Subcutaneous abdominal adipose tissue (tissue), 5 donors: Measurements from ENCODE around the gene DHX32.

Experiments
- H3K27ac ChIP-seq: one replicate; pipeline ENCODE4 v1.7.0; 2013; ENCODE audit warnings: low read depth, mild to moderate bottlenecking, inconsistent platforms, low read length, moderate library complexity
- H3K27me3 ChIP-seq, 5 donors: one replicate each; pipeline ENCODE4 v1.7.0; 2013; ENCODE audit warnings: low read length in 5 of 5, inconsistent platforms in 1 of 5; ENCODE audit not compliant: control insufficient read depth in 5 of 5, insufficient read depth in 4 of 5
- H3K36me3 ChIP-seq, 5 donors: one replicate each; pipeline ENCODE4 v1.7.0; 2013; ENCODE audit warnings: low read length in 5 of 5; ENCODE audit not compliant: control insufficient read depth in 5 of 5, insufficient read depth in 5 of 5
- H3K4me1 ChIP-seq, 5 donors: one replicate each; pipeline ENCODE4 v1.7.0; 2013; ENCODE audit warnings: low read length in 5 of 5, mild to moderate bottlenecking in 3 of 5, moderate library complexity in 1 of 5; ENCODE audit not compliant: control insufficient read depth in 5 of 5, insufficient read depth in 5 of 5
- H3K4me3 ChIP-seq, 5 donors: one replicate each; pipeline ENCODE4 v1.7.0; 2013; ENCODE audit warnings: low read length in 5 of 5, low read depth in 1 of 5
- H3K9ac ChIP-seq, 5 donors: one replicate each; pipeline ENCODE4 v1.7.0; 2013; ENCODE audit warnings: low read length in 5 of 5, mild to moderate bottlenecking in 4 of 5, moderate library complexity in 3 of 5
- H3K9me3 ChIP-seq, 5 donors: one replicate each; pipeline ENCODE4 v1.7.0; 2013; ENCODE audit warnings: low read length in 5 of 5; ENCODE audit not compliant: control insufficient read depth in 5 of 5
- donor health status: healthy.
- donor health status: healthy.
- donor health status: healthy.
- donor health status: healthy.
- donor health status: healthy.

The DHX32 gene

GRCh38 chr10:125795637-125796190, 85.4 kb downstream of the DHX32 start:
- no peaks in the 10 kb centered on the region for H3K27me3 ChIP-seq
- H3K9me3 ChIP-seq = no peaks in the 10 kb centered on the region
- H3K4me1 ChIP-seq = no peaks in the 10 kb centered on the region
- peaks cover 8 to 78% (median 58%) of the 10 kb centered on the region in 5 donors for H3K36me3 ChIP-seq
- H3K9ac ChIP-seq = no peak overlapping the region
- H3K4me3 ChIP-seq = no peak overlapping the region
- H3K27ac ChIP-seq = no peak overlapping the region

DNA sequence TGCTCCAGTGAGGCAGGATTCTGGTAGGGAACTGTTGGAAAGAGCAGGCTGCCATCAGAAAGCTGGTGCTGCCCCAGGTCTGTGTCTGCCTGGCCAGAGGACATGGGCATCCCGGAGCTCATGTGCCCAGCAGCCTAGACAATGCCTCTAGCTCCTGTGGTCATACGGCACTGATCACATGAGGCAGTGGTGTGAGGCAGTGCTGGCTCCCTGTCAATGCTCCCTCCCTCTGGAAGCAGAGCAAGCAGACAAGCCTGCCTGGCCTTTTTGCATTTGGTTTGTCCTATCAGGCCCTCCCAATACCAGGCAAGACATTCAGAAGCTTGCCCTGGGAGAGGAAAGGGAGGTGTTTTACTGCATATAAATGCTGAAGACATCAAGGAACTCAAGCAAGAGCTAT, 86.0 kb downstream of the DHX32 start:
- peaks cover 8 to 75% (median 58%) of the 10 kb centered on the region in 5 donors for H3K36me3 ChIP-seq
- no peak overlapping the region for H3K4me3 ChIP-seq

DNA sequence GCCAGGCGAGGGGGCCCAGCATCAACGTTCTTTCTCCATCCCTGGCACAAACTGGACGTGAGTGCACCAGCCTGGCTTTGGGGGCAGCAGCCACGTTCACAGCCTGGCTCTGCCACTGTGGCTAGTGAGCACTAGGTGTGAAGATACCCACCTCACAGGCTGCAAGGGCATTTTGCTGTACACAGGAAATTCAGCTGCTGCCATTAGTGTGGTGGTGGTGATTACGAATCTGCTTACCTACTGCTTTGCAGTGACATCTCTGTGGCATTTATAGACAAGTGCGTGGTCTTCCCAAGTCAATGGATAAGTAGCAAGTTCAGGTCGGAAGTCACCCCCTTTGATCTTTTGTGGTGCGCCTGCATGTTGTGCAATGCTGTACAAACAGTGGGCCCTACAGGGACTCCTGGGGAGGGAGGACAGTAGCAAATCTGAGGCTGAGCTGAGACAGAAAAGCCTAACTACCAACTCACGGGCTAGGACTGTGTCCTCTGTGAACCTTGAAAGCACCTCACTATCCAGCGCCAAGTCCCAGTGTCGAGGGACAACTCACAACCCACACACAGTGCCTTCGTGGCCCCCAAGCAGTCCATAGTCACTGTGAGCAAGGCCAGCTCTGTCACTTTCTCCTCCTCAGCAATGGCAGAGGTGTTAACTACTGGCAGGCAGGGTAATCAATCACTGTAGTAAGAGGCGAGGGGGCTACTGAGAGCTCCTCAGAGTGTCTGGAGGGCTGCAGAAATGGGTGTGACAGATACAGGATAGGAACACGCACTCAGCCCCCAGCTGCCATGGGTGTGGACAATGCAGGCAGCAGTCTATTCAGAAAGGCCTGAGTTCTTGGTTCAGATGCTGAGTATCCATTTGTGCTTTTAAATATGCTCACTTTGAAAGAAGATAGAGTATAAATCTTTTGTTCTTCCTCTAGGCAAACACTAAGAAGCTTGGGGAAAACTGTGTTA, 88.5 kb downstream of the DHX32 start:
- H3K36me3 ChIP-seq = peaks cover 14 to 82% (median 75%) of the 10 kb centered on the region in 5 donors
- no peaks in the 10 kb centered on the region for H3K9me3 ChIP-seq

More for the DNA sequence above, 86.0 kb downstream of the DHX32 start:
- no peaks in the 10 kb centered on the region for H3K9me3 ChIP-seq
- H3K27ac ChIP-seq = no peak overlapping the region
- H3K27me3 ChIP-seq = no peaks in the 10 kb centered on the region
- H3K9ac ChIP-seq = no peak overlapping the region
- H3K4me1 ChIP-seq = no peaks in the 10 kb centered on the region

GRCh38 chr10:125788156-125789034, 92.7 kb downstream of the DHX32 start:
- Histone ChIP-seq H3K9ac (no peak overlapping the region), H3K27ac (no peak overlapping the region), H3K36me3 (peaks cover 11 to 47% (median 41%) of the 10 kb centered on the region in 5 donors)

More for the DNA sequence above, 88.5 kb downstream of the DHX32 start:
- Histone ChIP-seq H3K9ac (no peak overlapping the region), H3K4me1 (peaks cover 0 to 3% (median 0%) of the 10 kb centered on the region in 5 donors), H3K27ac (no peak overlapping the region), H3K4me3 (no peak overlapping the region), H3K27me3 (no peaks in the 10 kb centered on the region)

More at GRCh38 chr10:125788156-125789034, 92.7 kb downstream of the DHX32 start:
- Histone ChIP-seq H3K27me3 (no peaks in the 10 kb centered on the region), H3K4me1 (peaks cover 0 to 3% (median 0%) of the 10 kb centered on the region in 5 donors), H3K9me3 (no peaks in the 10 kb centered on the region), H3K4me3 (no peak overlapping the region)
